ENCODE measurements around the gene AMOTL1. TPM values are rescaled to one million over a fixed set of nuclear protein-coding genes. Genes with fewer than 3 reads are reported as not detected.

AMOTL1 gene
- total RNA-seq, 2 experiments from 2014 or later, result 0.08 TPM; not detected in 1

DNA sequence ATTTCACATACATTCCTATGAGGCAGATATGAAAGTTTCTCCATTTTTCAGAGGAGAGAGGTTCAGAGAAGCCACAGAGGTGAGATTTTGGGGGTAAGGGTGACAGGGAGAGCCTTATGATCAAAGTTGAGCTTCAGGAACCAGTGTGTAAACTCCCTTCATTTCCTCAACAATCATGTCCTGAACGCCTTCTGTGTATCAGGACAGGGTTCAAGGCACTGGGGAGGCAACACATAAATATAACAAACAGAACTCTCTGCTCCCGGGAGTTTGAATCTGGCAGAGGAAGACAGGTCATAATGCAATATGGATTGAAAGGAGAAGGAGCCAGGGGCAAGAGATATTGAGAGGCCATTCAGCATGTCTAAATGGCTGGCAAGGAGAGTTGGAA lies 28.0 kb downstream of the AMOTL1 start:
- Histone ChIP-seq H3K9me3 (ENCODE audit: control insufficient read depth in 1 of 2, insufficient read depth in 1 of 2, low read length in 2 of 2) (no peaks in the 10 kb centered on the region), H3K27me3 (ENCODE audit: control insufficient read depth in 1 of 2, insufficient read depth in 2 of 2, low read length in 2 of 2) (no peaks in the 10 kb centered on the region), H3K36me3 (ENCODE audit: insufficient read depth, low read length) (no peaks in the 10 kb centered on the region), H3K4me1 (ENCODE audit: insufficient read depth, low read length) (no peaks in the 10 kb centered on the region), H3K27ac (ENCODE audit: low read depth in 1 of 2, low read length in 2 of 2) (no peak overlapping the region), H3K4me3 (ENCODE audit: low read length) (no peak overlapping the region)
- Mint-ChIP-seq H3K27ac (no peak overlapping the region), H3K27me3 (no peaks in the 10 kb centered on the region), H3K4me1 (ENCODE audit: low read depth) (no peaks in the 10 kb centered on the region), H3K9me3 (no peaks in the 10 kb centered on the region), H3K36me3 (ENCODE audit: low read depth) (no peaks in the 10 kb centered on the region), H3K4me3 (no peak overlapping the region)
- intact Hi-C loops (cut with DNase I, micrococcal nuclease), result loop anchor here in 1 of 2 experiments (10.0 kb wide), 1 partner anchor 349 kb away; no protein-coding TSS in a partner anchor
- no peak for DNase-seq
- no peak for ATAC-seq (ENCODE audit: poor library complexity)
- TF ChIP-seq, protein P1, sequence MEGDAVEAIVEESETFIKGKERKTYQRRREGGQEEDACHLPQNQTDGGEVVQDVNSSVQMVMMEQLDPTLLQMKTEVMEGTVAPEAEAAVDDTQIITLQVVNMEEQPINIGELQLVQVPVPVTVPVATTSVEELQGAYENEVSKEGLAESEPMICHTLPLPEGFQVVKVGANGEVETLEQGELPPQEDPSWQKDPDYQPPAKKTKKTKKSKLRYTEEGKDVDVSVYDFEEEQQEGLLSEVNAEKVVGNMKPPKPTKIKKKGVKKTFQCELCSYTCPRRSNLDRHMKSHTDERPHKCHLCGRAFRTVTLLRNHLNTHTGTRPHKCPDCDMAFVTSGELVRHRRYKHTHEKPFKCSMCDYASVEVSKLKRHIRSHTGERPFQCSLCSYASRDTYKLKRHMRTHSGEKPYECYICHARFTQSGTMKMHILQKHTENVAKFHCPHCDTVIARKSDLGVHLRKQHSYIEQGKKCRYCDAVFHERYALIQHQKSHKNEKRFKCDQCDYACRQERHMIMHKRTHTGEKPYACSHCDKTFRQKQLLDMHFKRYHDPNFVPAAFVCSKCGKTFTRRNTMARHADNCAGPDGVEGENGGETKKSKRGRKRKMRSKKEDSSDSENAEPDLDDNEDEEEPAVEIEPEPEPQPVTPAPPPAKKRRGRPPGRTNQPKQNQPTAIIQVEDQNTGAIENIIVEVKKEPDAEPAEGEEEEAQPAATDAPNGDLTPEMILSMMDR (IDR thresholded peaks at IDR 0.05), result no peak
- ChIA-PET POLR2A (no interaction called here), CTCF (no interaction called here)

DNA sequence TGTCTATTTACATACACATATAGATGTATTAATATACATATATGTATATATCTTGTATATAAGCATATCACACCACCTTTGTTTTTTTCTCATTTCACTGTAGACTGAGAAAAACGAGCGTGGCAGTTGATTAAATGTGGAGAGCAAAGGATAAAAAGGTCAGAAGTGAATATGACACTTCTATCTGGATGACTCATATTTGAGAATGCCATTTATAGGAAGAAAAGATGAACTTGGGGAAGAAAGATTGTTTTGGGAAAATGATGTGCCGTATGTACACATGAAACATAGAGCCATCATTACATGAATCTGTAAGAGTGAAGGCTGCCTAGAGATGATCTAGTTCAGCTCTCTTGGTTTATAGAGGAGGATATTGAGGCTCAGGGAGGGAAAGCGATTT lies 28.7 kb downstream of the AMOTL1 start:
- Histone ChIP-seq H3K36me3 (ENCODE audit: insufficient read depth, low read length) (no peaks in the 10 kb centered on the region), H3K9me3 (ENCODE audit: control insufficient read depth in 1 of 2, insufficient read depth in 1 of 2, low read length in 2 of 2) (no peaks in the 10 kb centered on the region), H3K27me3 (ENCODE audit: control insufficient read depth in 1 of 2, insufficient read depth in 2 of 2, low read length in 2 of 2) (no peaks in the 10 kb centered on the region), H3K4me3 (ENCODE audit: low read length) (no peak overlapping the region), H3K27ac (ENCODE audit: low read depth in 1 of 2, low read length in 2 of 2) (no peak overlapping the region), H3K4me1 (ENCODE audit: insufficient read depth, low read length) (no peaks in the 10 kb centered on the region)
- Mint-ChIP-seq H3K27ac (no peak overlapping the region), H3K4me3 (no peak overlapping the region), H3K27me3 (no peaks in the 10 kb centered on the region), H3K9me3 (no peaks in the 10 kb centered on the region), H3K36me3 (ENCODE audit: low read depth) (no peaks in the 10 kb centered on the region), H3K4me1 (ENCODE audit: low read depth) (no peaks in the 10 kb centered on the region)
- intact Hi-C loops (cut with DNase I, micrococcal nuclease), result loop anchor here in 1 of 2 experiments (10.0 kb wide), 1 partner anchor 348 kb away; no protein-coding TSS in a partner anchor
- TF ChIP-seq, protein P1 (IDR thresholded peaks at IDR 0.05), result no peak
- CTCF ChIA-PET, result no interaction called here
- POLR2A ChIA-PET, result no interaction called here
- no peak for ATAC-seq (ENCODE audit: poor library complexity)
- DNase-seq, result no peak

DNA sequence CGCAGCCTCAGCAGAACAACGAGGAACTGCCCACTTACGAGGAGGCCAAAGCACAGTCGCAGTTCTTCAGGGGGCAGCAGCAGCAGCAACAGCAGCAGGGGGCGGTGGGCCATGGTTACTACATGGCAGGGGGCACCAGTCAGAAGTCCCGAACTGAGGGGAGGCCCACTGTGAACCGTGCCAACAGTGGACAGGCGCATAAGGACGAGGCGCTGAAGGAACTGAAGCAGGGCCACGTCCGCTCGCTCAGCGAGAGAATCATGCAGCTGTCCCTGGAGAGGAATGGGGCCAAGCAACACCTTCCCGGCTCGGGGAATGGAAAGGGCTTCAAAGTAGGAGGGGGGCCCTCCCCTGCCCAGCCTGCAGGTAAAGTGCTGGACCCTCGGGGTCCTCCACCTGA lies 31.6 kb downstream of the AMOTL1 start:
- H3K4me3 Mint-ChIP-seq, result no peak overlapping the region
- intact Hi-C loops (cut with DNase I, micrococcal nuclease), result loop anchor here in 1 of 2 experiments (10.0 kb wide), 1 partner anchor 345 kb away; no protein-coding TSS in a partner anchor
- CTCF ChIA-PET, result no interaction called here

More for the DNA sequence above, 31.6 kb downstream of the AMOTL1 start:
- H3K36me3 ChIP-seq (ENCODE audit: insufficient read depth, low read length), result no peaks in the 10 kb centered on the region
- no peak overlapping the region for H3K27ac ChIP-seq (ENCODE audit: low read depth in 1 of 2, low read length in 2 of 2)
- H3K27me3 ChIP-seq (ENCODE audit: control insufficient read depth in 1 of 2, insufficient read depth in 2 of 2, low read length in 2 of 2), result no peaks in the 10 kb centered on the region
- H3K4me3 ChIP-seq (ENCODE audit: low read length), result no peak overlapping the region
- no peaks in the 10 kb centered on the region for H3K9me3 ChIP-seq (ENCODE audit: control insufficient read depth in 1 of 2, insufficient read depth in 1 of 2, low read length in 2 of 2)
- Mint-ChIP-seq H3K27me3 (no peaks in the 10 kb centered on the region), H3K4me1 (ENCODE audit: low read depth) (no peaks in the 10 kb centered on the region), H3K9me3 (no peaks in the 10 kb centered on the region), H3K27ac (no peak overlapping the region), H3K36me3 (ENCODE audit: low read depth) (no peaks in the 10 kb centered on the region)
- no peaks in the 10 kb centered on the region for H3K4me1 ChIP-seq (ENCODE audit: insufficient read depth, low read length)
- ATAC-seq (ENCODE audit: poor library complexity) (no peak), DNase-seq (no peak)
- TF ChIP-seq, protein P1 (IDR thresholded peaks at IDR 0.05), result no peak
- POLR2A ChIA-PET, result no interaction called here

Measured in CD4-positive, alpha-beta T cell (primary cell).